Gastroesophageal sphincter (tissue), 3 donors: Measurements from ENCODE around the gene BAZ2B.

Experiments used
- EP300 ChIP-seq: sonication (generic); formaldehyde crosslinking; IDR thresholded peaks from one replicate; pipeline ENCODE4 v1.6.1; 2017; ENCODE audit warnings: antibody characterized with exemption, mild to moderate bottlenecking
- POLR2A ChIP-seq, 2 donors: fragments of 450-650 bp; IDR thresholded peaks; one replicate each; pipeline ENCODE4 v1.6.1; 2017; ENCODE audit warnings: antibody characterized with exemption in 2 of 2, mild to moderate bottlenecking in 2 of 2, moderate library complexity in 1 of 2
- POLR2AphosphoS5 ChIP-seq: sonication (generic); formaldehyde crosslinking; IDR thresholded peaks from one replicate; pipeline ENCODE4 v1.6.1; 2017; ENCODE audit warnings: antibody characterized with exemption
- TF ChIP-seq, protein P1 (sequence below), 4 experiments: fragments of 200-600 bp in 2 of 4; fragments of 450-650 bp in 2 of 4; sonication (generic) in 1 of 4; IDR thresholded peaks; one replicate each; pipeline ENCODE4 v1.5.1; 2017 to 2019; ENCODE audit warnings: antibody characterized with exemption in 4 of 4, mild to moderate bottlenecking in 2 of 4, moderate library complexity in 2 of 4

DNA sequence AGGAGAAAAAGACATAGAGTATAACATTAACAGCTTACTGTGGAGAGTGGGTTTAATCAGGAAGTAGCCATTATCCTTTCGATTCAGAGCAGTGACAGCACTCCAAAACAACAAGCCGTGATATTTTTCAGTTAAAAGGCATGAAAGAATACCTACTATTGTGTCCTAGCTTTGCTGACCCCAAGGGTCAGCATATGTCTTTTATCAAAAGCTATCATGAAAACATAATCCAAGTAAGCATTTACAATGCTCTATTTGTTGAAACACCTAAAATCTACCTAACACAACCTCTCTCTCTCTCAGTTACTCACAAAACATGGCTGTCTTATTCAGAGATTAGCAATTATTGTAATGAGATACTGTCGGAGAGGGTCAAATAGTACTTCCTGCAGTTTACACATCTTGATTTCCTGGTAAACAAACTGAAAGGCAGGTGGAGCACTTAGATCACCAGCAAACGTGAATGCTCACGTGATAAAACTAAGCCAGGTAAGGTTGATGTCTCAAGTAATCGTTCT is 100.0 kb downstream of the BAZ2B start:
- TF ChIP-seq POLR2AphosphoS5: no peak
- TF ChIP-seq EP300: no peak
- no peak for TF ChIP-seq POLR2A (IDR thresholded peaks at IDR 0.05)
- TF ChIP-seq, protein P1, sequence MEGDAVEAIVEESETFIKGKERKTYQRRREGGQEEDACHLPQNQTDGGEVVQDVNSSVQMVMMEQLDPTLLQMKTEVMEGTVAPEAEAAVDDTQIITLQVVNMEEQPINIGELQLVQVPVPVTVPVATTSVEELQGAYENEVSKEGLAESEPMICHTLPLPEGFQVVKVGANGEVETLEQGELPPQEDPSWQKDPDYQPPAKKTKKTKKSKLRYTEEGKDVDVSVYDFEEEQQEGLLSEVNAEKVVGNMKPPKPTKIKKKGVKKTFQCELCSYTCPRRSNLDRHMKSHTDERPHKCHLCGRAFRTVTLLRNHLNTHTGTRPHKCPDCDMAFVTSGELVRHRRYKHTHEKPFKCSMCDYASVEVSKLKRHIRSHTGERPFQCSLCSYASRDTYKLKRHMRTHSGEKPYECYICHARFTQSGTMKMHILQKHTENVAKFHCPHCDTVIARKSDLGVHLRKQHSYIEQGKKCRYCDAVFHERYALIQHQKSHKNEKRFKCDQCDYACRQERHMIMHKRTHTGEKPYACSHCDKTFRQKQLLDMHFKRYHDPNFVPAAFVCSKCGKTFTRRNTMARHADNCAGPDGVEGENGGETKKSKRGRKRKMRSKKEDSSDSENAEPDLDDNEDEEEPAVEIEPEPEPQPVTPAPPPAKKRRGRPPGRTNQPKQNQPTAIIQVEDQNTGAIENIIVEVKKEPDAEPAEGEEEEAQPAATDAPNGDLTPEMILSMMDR (IDR thresholded peaks at IDR 0.05): no peak
